Loucy (cell line): ENCODE results near the gene EGR1.

Experiments used
- EZH2phosphoT487 ChIP-seq: fragments of 200-600 bp; IDR thresholded peaks from 2 replicates; pipeline ENCODE4 v1.6.1; 2018; ENCODE audit warnings: antibody characterized with exemption, mild to moderate bottlenecking, moderate library complexity, borderline replicate concordance
- TF ChIP-seq, protein P1 (sequence below): fragments of 200-600 bp; sonication (generic); conservative IDR thresholded peaks from 2 replicates; pipeline ENCODE4 v1.5.1; 2014; ENCODE audit warnings: mild to moderate bottlenecking, antibody characterized with exemption, low read length

DNA sequence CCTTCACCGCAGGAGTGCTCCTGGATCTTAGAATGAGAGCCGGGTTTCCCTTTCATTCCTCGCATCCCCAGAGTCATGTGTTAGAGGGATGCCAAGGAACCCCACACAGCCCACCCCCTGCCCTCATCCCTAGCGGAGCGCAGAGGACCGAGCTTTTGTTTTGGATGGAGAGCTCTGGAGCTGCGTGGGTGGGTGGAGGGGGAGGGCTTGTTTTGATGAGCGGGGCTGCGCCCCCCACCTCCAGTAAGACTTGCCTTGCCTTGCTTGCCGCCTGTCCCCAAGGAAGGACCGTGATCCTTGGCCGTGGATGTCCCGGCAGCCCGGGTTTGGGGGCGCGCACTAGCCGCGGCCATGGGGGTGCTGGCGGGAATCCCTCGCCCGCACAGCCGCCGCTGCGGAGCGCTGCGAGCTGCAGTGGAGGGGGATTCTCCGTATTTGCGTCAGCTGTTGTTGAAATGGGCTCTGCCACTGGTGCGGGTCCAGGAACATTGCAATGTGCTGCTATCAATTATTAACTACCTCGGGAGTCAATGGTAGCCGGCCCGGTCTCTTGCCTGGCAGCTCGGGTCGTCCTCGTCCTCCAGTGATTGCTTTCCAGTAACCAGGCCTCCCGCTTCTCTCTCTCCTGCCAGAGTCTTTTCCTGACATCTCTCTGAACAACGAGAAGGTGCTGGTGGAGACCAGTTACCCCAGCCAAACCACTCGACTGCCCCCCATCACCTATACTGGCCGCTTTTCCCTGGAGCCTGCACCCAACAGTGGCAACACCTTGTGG, 1.0 kb downstream of the EGR1 start:
- TF ChIP-seq, protein P1, sequence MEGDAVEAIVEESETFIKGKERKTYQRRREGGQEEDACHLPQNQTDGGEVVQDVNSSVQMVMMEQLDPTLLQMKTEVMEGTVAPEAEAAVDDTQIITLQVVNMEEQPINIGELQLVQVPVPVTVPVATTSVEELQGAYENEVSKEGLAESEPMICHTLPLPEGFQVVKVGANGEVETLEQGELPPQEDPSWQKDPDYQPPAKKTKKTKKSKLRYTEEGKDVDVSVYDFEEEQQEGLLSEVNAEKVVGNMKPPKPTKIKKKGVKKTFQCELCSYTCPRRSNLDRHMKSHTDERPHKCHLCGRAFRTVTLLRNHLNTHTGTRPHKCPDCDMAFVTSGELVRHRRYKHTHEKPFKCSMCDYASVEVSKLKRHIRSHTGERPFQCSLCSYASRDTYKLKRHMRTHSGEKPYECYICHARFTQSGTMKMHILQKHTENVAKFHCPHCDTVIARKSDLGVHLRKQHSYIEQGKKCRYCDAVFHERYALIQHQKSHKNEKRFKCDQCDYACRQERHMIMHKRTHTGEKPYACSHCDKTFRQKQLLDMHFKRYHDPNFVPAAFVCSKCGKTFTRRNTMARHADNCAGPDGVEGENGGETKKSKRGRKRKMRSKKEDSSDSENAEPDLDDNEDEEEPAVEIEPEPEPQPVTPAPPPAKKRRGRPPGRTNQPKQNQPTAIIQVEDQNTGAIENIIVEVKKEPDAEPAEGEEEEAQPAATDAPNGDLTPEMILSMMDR = no peak
- no peak for TF ChIP-seq EZH2phosphoT487
